Upper lobe of right lung (tissue), 1 donor: ENCODE results near the gene EIF4G3. TPM values are rescaled to one million over a fixed set of nuclear protein-coding genes. Genes with fewer than 3 reads are reported as not detected.
"Not testable (repeated sequence)": the region's sequence is repeated elsewhere in the genome, so short reads cannot be mapped to it uniquely, and the experiment has no call there.

Experiments
- ATAC-seq: fragments of 200-7000 bp; cut with Tn5 transposase; one replicate; pipeline ENCODE4 v1.9.1; 2020; ENCODE audit warnings: mild to moderate bottlenecking, moderate library complexity
- DNase-seq: peaks from one replicate; pipeline ENCODE4 v3.0.0-alpha.2; 2020
- H3K27ac ChIP-seq: fragments of 200-600 bp; one replicate; pipeline ENCODE4 v1.8.0; 2022
- H3K27me3 ChIP-seq: fragments of 200-600 bp; one replicate; pipeline ENCODE4 v1.8.0; 2022; ENCODE audit warnings: mild to moderate bottlenecking
- H3K36me3 ChIP-seq: fragments of 200-600 bp; one replicate; pipeline ENCODE4 v1.8.0; 2022
- H3K4me1 ChIP-seq: fragments of 200-600 bp; one replicate; pipeline ENCODE4 v1.8.0; 2022
- H3K4me3 ChIP-seq: fragments of 200-600 bp; one replicate; pipeline ENCODE4 v1.8.0; 2022; ENCODE audit warnings: mild to moderate bottlenecking
- H3K9me3 ChIP-seq: fragments of 200-600 bp; one replicate; pipeline ENCODE4 v1.8.0; 2022
- intact Hi-C: fragments of 100-400 bp; cut with DNase I; formaldehyde crosslinking; loops from one replicate; pipeline ENCODE4 v1.11.0; 2022
- total RNA-seq: library from RNA; stranded (reverse); fragmentation: NEBNext Ultra II Directional; extraction: Animal tissue kit (Norgen Biotek cat#: 25700); gene quantifications from one replicate; pipeline ENCODE4 v1.2.1, GENCODE V29; 2021
- TF ChIP-seq, protein P1 (sequence below): fragments of 200-600 bp; IDR thresholded peaks from one replicate; pipeline ENCODE4 v1.8.0; 2022; ENCODE audit warnings: antibody characterized with exemption
- donor health status: DM: no; HTN: yes; CAD: no; lungs with severe emphysema.

Gene EIF4G3
- total RNA-seq, 1 donor from 2014 or later: 44.5 TPM

DNA sequence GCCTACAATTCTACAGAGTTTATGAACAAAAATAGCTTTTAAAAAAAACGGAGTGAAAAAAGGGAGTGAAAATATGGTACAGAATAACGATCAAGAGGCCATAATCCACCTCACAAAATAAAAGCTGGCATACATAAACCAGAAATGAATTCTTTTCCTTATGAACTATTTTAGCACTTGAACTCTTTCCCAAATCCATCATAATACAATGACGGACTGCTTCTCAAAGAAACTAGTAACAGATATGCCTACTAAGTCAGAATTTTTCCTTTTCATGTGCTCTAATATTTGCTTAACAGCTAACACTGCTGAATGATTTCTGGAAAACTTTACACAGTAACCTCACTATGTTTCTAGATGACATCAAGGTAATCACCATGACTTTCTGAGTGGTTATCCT, 144.0 kb downstream of the EIF4G3 start:
- no peaks in the 10 kb centered on the region for H3K9me3 ChIP-seq
- TF ChIP-seq, protein P1, sequence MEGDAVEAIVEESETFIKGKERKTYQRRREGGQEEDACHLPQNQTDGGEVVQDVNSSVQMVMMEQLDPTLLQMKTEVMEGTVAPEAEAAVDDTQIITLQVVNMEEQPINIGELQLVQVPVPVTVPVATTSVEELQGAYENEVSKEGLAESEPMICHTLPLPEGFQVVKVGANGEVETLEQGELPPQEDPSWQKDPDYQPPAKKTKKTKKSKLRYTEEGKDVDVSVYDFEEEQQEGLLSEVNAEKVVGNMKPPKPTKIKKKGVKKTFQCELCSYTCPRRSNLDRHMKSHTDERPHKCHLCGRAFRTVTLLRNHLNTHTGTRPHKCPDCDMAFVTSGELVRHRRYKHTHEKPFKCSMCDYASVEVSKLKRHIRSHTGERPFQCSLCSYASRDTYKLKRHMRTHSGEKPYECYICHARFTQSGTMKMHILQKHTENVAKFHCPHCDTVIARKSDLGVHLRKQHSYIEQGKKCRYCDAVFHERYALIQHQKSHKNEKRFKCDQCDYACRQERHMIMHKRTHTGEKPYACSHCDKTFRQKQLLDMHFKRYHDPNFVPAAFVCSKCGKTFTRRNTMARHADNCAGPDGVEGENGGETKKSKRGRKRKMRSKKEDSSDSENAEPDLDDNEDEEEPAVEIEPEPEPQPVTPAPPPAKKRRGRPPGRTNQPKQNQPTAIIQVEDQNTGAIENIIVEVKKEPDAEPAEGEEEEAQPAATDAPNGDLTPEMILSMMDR: no peak
- H3K27me3 ChIP-seq: no peaks in the 10 kb centered on the region
- no peak for DNase-seq
- no peaks in the 10 kb centered on the region for H3K36me3 ChIP-seq
- ATAC-seq: no peak
- peaks cover 4% of the 10 kb centered on the region for H3K4me1 ChIP-seq
- intact Hi-C loops: no loop called here
- no peak overlapping the region for H3K27ac ChIP-seq
- no peak overlapping the region for H3K4me3 ChIP-seq

DNA sequence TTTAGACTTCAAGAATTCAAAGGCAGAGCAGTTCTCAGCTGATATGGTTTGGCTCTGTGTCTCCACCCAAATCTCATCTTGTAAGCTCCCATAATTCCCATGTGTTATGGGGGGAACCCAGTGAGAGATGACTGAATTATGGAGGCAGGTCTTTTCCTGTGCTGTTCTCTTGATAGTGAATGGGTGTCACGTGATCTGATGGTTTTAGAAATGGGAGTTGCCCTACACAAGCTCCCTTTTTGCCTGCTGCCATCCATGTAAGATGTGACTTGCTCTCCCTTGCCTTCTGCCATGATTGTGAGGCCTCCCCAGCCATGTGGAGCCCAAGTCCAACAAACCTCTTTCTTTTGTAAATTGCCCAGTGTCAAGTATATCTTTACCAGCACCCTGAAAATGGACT, 146.5 kb downstream of the EIF4G3 start:
- Histone ChIP-seq H3K36me3 (no peaks in the 10 kb centered on the region), H3K9me3 (no peaks in the 10 kb centered on the region), H3K4me1 (peaks cover 4% of the 10 kb centered on the region), H3K27me3 (no peaks in the 10 kb centered on the region), H3K4me3 (no peak overlapping the region), H3K27ac (no peak overlapping the region)
- DNase-seq (no peak), ATAC-seq (no peak)
- intact Hi-C loops: no loop called here
- TF ChIP-seq, protein P1: no peak

DNA sequence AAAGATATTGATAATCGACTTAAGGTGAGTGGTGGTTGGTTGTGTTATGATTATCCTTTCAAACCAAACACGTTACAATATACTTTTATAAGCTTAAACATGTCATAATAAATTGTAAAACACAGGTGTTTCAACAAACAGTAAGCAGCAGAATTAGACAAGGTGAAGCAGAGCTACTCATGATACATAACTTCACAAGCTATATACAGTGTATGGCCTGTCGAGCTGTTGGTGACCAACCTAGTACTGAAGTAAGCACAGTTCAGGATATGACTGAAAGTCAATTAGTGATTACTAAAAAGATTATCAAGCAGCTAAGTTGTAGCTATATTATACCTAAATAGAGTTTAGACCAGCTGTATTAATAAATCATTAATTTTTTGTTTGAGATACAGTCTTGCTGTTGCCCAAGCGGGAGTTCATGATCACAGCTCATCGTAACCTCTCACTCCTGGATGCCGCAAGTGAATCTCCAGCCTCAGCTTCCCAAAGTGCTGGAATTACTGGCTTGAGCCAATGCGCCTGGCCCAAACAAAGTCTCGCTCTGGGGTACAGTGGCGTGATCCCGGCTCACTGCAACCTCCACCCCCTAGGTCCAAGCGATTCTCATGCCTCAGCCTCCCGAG, 148.1 kb downstream of the EIF4G3 start:
- H3K27me3 ChIP-seq: no peaks in the 10 kb centered on the region
- ATAC-seq (no peak), DNase-seq (no peak)
- H3K4me3 ChIP-seq: no peak overlapping the region
- H3K4me1 ChIP-seq: peaks cover 4% of the 10 kb centered on the region
- H3K36me3 ChIP-seq: no peaks in the 10 kb centered on the region
- intact Hi-C loops: no loop called here
- H3K9me3 ChIP-seq: no peaks in the 10 kb centered on the region
- no peak overlapping the region for H3K27ac ChIP-seq
- TF ChIP-seq, protein P1: no peak

DNA sequence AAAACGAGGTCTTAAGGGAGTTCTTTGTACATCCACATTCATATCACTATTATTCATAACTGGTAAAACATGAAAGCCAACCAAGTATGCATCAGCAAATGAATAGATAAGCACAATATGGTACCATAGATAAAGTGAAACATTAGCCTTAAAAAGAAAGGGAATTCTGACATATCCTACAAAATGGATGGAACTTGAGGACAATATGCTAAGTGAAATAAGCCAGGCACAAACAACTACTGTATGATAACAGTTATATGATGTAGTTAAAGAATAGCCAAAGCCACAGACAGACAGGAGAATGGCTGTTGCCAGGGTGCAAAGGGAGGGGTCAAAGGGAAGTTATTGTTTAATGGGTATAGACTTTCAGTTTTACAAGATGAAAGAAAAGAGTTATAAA, 148.9 kb downstream of the EIF4G3 start:
- DNase-seq: no peak
- intact Hi-C loops: no loop called here
- no peak overlapping the region for H3K4me3 ChIP-seq

DNA sequence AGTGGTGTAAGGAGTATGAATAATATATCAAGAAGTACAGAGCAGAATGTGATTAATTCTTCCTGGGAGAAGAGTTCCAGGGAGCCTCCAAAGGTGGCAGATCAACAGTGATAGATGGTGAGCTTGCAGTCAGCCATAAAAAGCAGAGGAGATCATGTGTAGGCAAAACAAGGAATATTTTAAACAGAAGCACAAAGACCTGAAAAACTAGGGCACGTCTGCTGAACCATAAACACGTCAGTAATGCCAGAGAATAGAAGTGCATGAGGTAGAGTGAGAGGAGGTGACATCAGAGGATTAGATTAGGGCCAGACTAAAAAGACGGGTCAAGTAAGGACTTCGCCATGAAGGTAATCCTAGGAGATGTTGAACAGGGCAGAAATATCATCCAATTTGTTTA, 151.8 kb downstream of the EIF4G3 start:
- DNase-seq (no peak), ATAC-seq (no peak)
- H3K27me3 ChIP-seq: no peaks in the 10 kb centered on the region
- H3K36me3 ChIP-seq: no peaks in the 10 kb centered on the region
- H3K4me1 ChIP-seq: peaks cover 23% of the 10 kb centered on the region
- no peak overlapping the region for H3K27ac ChIP-seq
- no peaks in the 10 kb centered on the region for H3K9me3 ChIP-seq
- intact Hi-C loops: no loop called here
- H3K4me3 ChIP-seq: no peak overlapping the region
- TF ChIP-seq, protein P1: no peak

More for the DNA sequence above, 148.9 kb downstream of the EIF4G3 start:
- TF ChIP-seq, protein P1: no peak
- Histone ChIP-seq H3K9me3 (no peaks in the 10 kb centered on the region), H3K27ac (no peak overlapping the region), H3K36me3 (no peaks in the 10 kb centered on the region), H3K4me1 (peaks cover 5% of the 10 kb centered on the region), H3K27me3 (no peaks in the 10 kb centered on the region)
- ATAC-seq: no peak

DNA sequence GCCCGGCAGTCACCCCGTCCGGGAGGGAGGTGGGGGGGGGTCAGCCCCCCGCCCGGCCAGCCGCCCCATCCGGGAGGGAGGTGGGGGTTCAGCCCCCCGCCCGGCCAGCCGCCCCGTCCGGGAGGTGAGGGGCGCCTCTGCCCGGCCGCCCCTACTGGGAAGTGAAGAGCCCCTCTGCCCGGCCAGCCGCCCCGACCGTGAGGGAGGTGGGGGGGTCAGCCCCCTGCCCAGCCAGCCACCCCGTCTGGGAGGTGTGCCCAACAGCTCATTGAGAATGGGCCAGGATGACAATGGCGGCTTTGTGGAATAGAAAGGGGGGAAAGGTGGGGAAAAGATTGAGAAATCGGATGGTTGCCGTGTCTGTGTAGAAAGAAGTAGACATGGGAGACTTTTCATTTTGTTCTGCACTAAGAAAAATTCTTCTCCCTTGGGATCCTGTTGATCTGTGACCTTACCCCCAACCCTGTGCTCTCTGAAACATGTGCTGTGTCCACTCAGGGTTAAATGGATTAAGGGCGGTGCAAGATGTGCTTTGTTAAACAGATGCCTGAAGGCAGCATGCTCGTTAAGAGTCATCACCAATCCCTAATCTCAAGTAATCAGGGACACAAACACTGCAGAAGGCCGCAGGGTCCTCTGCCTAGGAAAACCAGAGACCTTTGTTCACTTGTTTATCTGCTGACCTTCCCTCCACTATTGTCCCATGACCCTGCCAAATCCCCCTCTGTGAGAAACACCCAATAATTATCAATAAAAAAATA, 152.4 kb downstream of the EIF4G3 start:
- DNase-seq, ATAC-seq, H3K9me3 ChIP-seq, H3K4me3 ChIP-seq, H3K27me3 ChIP-seq, intact Hi-C loops, H3K36me3 ChIP-seq, H3K27ac ChIP-seq: not testable (repeated sequence)
- H3K4me1 ChIP-seq: peaks cover 23% of the 10 kb centered on the region
